CD4-positive, alpha-beta T cell treated with Interleukin-6 at 100 ng/mL for 8 hours (primary cell): ENCODE data around the gene PPIF.

ENCODE experiments used
- DNase-seq: peaks from one replicate; pipeline ENCODE4 v3.0.0-alpha.2; 2020; ENCODE audit warnings: mixed read lengths, low spot score

The PPIF gene

DNA sequence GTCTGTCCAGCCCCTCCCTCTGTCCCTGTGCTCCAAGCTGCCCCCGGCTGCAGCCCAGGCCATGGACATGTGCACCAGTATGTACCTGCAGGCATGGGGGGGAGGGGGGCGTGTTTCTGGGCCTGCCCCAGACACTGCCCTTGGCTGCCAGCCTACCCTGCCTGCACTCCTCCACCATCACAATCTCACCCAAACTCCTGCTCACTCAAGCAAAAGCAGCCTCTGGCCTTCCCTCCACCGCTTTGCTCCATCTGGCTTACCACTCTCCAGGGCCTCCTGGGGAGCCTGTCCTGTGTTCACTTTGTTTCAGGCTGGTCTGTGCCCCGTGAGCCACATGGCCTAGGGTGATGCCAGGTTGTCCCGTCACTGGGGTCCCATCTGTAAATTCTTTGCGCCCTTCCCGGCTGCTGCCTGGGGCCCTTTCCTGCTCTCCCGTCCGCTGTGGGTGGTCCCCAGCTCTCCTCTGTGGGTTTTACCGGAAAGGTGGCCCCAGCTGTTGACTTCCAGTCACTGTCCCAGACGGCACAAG lies 33.3 kb upstream of the PPIF start:
- no peak for DNase-seq

DNA sequence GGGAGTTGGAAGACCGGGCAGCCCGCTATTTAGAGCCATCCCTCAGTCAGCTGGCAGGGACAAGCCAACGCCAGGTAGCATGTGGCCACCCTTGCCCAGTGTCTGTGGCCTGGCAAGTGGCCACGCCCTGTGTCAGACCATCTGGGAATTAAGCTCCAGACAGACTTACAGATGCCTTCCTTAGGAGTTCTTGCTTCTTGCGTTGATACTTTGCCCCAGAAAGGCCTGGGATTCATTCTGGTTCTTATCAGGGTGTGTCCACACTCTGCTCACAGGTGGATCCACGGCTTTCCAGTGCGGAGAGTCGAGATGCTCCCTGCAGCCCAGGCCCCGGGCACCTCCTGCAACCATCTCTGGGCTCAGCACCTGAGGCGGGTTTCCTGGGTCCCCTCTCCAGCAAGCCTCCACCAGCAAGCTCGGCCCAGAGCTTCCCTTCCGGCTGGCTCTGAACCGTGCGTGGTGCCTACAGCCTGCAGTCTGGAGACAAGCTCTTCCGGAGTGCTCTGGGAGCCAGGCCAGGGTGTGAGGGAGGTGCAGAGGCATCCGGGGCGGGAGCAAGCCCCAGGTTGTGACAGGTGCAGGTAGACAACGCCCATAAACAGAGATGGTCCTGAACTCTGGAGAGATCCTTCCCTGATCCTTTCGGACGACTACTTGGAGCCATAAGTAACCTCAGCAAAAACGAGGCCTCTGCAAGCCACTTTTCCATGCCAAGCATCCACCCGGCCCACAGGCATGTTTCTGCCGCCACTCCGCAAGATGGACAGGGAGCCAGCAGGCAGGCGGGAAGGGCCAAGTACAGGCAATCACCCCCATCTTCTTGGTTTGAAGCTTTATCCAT lies 32.3 kb upstream of the PPIF start:
- no peak for DNase-seq

DNA sequence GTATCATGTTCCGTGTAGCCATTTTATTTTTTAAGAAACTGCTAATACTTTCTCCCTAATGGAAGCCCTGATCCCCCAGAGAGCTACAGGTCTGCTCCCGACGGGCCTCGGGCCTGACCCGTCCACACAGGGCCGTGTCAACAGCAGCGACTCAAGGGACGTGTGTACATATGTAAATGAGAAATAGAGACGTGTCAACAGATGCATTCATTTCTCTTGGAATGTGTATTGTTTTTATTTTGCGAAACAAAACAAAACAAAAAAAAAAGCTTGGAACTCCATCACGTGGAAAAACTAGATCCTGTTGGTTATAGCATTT lies 31.7 kb upstream of the PPIF start:
- no peak for DNase-seq

DNA sequence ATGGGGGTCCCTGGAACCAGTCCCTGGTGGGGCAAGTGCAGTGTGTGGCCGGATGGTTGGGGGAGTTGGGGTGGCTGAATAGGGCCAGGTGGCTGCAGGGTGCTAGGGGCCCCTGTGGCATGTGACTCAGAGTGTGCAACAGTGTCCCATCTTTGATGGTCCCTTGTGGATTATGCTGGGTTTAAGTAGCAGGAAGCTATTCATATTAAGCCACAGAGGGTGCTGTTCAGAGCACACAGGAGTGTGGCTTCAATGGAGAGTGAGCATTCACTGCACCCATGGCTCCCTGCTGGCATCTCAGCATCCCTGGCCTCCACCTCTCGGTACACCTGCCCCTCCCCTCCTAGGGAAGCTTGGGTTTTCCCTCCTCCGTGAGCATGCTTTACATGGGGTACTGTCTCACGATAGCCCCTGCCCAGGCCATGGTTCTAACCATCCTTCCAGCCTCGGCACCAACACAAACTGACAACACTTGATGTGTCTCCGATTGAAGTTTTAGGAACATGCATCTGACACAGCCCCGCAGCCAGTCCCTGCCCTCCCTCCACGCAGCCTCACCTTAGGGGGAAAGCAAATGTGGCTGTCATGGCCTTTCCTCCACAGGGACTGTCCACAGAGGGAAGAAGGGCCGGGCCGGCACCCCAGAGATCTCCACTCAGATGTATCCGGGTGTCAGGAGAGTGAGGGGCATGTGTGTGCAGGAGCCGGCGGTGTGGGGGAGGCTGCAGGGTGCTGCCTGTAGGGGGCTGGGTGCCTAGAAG lies 30.4 kb upstream of the PPIF start:
- peak; percentile 18 for DNase-seq

DNA sequence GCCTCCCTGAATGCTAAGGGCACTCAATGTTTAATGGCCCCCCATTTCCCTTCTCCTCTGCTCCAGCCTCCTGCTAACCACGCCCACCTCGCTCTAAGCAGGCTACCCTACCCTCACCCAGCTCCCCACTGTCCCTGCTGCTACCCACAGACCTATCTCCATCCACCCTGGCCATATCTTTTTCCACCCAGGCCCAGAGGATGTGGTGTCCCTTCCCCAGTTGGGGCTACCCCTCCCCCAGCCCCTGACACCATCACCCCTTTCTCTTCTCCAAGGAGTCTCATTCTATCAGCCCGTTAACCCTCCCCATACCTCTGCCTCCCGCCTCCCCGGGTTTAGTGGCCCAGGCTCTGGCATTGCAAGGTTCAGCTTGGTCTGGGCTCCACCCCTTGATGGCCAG lies 28.9 kb upstream of the PPIF start:
- DNase-seq: no peak

DNA sequence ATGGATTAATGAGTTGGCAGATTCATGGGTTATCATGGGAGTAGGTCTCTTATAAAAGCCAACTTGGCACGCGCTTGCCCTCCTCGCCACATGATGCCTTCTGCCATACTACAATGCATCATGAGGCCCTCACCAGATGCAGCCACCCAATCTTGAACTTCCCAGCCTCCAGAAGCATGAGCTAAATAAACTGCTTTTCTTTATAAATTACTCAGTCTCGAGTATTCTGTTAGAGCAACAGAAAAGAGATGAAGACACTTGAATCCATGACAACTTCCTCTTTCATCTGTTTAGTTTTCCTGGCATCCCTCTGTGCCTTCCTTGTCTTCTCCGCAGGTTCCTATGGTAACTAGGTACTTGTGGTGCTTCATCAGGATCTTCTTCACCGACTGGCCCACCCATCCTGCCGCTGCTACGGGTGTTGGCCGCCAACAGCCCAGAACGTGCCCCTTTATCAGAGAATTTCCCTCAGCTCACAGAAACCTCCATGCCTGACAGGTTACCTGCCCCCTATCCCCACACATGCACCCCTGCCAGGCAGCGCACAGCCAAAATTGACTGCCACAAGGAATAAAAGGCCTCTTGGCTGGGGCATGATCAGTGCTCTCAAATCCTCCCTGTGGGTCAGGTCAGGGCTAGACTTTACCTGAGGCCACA lies 28.0 kb upstream of the PPIF start:
- DNase-seq: no peak

DNA sequence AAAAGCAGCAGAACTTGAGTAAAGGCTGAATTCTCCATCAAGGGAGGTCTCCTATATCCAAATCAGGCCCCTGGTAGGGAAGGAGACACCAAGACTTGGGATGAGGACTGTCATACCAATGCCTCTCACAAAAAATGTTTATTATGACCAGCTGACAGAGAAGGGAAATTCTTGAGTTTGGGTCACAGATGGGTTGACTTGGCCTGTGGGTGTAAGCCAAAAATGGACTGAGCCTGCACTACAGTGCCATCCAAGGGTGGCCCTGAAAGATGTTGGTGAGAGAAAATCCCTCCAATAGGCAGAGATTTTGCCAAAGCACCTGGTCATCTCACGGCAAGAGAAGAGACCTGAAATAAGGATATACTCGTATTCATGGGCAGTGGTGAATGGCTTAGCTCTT lies 27.0 kb upstream of the PPIF start:
- DNase-seq: no peak

DNA sequence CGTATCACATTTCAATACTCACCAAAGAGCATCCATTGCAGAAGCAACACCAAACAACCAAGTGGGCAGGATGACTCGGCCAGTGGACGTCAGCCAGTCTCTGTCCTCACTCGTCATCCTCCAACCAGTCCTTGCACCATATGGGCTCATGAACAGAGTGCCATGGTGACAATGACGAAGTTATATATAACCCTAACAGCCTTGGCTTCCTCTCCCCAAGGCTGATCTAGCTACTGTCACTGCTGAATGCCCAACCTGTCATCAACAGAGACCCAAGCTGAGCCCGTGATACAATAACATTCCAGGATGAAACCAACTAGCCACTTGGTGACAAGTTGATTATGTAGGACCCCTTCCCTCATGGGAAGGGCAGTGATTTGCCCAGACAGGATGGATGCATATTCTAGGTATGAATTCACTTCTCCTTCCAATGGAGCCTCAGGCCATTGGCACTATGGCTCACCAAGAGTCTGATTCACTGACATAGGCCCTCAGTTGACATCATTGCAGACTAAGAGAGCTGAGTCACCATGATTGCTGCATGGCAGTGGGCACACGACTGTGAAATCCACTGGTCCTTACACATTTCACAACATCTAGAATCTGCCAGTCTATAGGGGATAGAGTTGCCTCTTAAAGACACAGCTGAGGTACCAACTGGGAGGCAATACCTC lies 26.3 kb upstream of the PPIF start:
- DNase-seq: no peak

DNA sequence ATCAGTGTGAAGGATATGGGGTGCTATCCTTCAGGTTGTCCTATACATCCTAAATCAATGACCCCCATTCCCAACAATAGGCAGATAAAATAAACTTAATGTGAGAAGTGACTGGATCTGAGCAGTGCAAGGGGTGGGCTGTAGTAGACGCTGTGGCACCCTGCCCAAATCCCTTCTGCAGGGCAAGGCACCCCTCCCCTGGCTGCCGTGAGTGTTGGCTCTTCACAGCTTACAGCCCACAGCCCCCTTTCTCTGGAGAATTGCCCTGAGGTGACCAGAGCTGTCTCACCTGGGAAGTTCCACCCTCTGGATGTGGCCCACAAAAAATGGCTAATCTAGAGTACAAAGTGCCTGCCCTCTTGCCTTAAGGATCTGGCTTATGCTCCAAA lies 25.8 kb upstream of the PPIF start:
- no peak for DNase-seq

DNA sequence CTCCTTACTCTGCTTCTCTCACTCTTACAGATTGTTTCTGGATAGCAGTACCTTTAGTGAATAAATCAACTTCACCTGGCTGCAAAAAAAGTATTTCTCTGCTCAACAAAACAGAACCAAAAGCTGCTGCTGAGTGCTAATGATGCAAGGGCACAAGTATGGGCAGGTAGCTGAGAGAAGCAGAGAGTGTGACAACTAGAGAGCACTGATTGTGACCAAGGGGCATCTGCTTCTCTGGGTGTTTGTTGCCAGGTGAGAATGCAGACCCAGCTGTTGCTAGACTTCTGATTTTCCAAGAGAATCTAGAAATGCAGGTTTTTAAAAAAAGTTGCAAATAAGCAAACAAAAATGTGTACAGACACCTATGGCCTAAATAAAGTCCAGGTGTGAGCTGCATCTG lies 25.3 kb upstream of the PPIF start:
- DNase-seq: no peak

DNA sequence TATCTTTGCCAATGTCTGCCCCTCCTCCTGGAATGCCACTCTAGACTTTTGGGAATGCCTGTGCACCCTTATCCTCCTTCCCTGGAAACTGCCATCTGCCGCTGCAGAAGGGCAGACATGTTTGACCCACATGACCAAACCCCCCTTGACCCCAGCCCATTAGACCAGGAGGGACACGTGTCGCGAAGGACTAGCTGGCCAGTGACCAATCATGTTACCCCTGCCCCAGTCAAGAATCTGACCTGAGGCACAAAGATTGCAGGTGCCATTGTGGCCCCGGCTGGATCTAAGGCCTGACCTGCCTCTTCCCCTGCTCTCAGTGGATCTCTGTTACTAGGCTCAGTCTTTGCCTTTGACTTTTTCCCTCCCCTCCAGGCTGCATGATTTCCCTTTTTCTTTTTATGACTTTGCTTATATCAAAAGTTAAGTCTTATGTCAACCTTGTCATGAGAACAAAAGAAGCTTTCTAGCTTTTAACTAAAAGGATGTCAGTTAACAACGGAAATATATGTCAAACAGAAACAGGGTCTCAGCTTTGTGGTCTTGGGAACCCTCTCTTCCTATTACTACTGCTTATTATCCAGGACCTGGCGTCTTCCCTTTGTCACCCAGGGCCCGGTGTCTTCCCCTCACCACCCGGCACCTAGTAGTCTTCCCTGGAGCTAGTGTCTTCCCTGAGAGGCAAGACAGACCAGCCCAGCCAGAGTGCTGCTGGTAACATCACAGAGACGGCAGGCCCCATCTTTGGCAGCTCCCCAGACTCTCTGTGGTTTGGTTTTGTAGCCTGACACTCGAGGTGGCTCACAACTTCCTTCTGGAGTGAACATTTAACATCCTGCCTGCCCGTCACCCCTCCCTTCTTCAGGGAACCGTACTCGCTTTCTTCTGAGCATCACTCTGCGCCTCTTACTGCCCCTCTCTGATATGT lies 24.4 kb upstream of the PPIF start:
- DNase-seq: peak; percentile 88

DNA sequence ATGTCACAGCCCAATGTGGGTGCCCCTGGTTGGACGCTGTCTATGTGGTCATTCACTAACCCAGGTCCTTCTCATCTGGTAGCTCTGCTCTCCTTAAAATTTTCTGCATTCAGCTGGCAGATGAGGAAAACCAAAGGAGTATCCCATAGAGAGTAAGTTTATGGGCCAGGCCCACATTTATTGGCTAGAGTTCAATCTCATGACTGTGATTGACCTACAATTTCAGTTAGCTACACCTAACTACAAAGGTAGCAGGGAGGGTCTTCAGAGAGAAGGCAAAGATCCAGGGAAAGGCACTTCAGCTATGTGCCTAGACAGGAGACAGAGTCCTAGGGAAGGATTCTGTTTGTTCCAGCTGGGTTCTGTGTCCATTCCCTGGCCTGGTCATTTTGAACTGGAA lies 23.7 kb upstream of the PPIF start:
- DNase-seq: no peak

DNA sequence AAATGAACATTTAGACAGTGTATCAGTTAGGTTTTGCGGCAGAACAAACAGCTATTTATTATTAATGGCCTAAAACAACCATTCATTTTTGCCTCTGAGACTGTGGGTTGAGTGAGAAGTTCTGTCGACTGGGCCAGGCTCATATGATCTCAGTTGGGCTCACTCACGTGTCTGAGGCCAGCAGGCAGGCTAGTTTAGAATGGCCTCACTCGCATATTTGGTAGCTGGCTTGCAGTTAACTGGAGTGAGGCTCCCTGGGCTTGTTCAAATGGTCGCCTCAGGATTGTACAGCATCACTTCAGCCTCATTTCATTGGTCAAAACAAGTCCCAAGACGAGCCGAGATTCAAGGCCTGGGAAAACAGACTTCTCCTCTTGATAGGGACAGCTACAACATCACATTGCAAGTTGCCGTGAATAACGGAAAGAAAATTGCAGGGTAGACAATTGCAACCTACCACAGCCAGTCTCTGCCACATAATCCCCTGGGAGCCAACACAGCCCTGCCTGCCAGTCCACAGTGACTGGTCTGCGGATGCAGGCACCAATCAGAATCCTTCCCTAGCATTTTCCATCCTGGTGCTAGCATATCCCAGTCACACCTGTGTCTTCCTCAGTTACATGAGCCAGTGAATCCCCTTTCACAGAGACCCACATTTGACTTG lies 23.1 kb upstream of the PPIF start:
- DNase-seq: no peak

DNA sequence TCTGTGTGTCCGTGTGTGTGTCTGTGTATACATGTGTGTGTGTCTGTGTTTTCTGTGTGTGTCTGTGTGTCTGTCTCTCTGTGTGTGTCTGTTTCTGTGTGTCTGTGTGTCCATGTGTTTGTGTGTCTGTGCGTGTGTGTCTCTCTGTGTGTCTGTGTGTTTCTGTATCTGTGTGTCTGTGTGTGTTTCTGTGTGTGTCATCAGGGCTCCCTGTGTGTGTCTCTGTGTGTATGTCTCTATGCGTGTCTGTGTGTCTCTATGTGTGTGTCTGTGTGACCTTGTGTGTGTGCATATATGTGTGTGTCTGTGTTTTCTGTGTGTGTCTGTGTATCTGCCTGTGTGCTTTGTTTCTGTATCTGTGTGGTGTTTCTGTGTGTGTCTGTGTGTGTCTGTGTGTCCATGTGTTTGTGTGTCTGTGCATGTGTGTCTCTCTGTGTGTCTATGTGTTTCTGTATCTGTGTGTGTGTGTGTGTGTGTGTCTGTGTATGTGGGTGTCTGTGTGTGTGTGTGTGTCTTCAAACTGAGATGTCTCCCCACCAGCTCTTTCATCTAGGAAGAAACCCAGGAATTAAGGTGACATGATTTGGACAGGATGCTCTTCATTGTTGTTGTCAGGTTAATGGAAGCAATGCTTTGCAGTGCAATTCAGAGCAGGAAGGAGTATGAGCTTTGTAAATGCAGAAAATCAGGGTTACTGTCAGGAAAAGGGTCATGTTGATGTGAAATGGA lies 20.7 kb upstream of the PPIF start:
- no peak for DNase-seq

DNA sequence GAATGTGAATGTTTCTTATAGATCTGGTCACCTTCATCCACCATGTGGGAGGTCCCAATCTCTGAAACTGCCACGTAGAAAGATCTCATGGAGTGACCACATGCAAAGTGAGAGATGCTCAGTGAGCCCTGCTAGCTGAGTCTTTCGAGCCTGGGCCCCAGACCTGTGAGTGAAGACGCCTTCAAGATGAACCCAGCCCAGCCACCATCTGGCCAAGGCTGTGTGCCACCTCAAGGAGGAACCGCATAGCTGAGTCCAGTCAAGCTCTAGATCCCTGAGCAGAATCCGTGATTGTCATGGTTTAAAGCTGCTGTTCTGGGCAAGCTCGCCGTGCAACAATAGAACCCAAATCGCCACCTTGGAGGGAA lies 20.2 kb upstream of the PPIF start:
- DNase-seq: no peak

DNA sequence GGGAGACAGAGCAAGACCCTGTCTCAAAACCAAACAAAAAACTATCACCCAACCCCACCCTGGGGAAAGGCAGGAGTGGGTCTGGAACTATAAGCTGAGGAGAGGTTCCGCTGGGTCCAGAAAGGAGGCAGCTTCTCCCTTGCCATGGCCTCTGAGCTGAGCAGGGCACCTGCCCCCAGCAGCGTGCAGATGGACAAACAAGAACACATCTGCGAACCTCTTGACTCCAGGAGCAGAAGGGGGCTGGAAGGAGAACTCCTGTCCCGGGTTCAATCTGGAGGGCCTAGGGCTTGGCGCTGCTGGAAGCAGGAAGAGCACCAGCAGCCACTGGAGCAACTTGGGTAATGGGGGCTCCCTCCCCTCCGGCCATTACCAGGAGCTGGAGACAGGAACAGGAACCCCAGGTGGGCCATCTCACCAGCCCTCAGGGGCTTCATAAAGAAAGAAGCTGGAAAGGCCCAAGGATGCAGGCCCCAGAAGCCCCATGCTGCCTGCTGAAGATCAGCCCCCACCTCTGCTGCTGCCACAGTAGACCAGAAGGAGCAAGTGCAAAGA lies 19.0 kb upstream of the PPIF start:
- DNase-seq: no peak

DNA sequence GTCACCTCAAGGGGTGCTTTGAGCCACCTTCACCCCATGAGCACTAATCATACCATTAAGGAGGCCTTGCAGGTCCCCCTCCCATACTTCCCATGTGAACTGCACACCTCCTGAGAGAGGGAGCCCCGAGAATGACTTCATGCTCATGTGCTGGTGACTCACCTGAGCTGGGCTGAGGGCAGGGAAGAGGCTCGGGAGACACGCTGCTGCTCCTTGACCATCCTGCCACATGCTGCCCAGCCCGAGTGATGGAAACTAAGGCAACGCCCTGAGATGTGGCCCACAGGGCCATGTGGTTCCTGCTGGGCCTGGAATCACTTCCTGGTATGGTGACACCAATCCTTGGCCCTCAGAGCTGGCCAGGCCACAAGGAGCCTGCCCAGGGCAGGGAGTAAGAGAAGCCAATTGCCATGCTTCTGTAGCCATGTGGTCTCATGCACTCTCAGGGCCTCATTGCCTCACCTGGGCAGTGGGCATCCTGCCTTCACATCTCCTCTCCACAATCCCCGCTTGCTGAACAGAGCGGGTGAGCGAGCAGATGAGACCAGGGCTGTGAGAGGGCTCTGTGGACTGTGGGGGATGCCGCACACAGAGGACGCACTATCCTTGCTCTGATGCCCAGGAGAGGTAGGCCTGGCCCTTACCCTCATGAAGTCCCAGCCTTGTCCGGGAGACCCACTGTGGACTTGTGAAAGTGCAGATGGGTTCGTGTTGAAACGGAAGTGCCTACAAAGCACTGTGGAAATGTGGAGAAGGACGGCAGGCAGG lies 18.3 kb upstream of the PPIF start:
- no peak for DNase-seq

DNA sequence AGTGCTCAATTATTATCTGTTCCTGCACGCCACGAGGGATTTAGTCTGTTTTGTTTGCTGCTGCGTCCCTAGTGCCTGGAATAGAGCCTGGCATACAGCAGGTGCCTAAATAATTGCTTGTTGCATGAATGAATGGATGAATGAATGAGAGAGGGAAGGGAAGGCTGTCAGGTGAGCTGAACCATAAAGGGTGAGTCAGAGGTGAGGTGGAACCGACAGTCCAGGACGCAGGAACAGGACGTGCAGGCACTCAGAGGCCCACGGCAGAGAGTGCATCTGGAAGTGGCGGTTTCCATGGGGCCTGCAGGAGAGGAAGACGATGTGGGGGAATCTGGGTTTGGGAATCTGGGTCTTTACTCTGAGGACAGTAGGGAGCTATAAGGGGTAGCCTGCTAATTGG lies 17.7 kb upstream of the PPIF start:
- DNase-seq: no peak

DNA sequence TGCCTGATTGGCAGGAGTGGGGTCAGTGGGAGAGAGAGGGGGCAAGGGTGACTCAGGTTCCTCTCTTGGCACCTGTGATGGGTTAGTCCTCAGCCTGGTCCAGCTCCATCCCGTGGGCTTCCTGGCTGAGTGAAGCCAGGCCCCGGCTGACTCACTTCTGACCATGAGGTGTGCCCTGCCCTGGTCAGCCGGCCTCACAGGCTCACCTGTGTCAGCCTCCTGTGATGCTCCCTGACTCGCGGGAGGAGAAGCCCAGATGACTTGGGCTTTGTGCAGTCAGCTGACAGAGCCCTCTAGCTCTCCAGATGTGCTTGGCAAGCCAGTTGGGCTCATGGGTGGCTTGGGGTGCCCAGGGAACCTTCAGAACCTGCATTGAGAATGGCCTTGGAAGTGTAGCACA lies 16.0 kb upstream of the PPIF start:
- DNase-seq: no peak
